Astrocyte of the spinal cord (primary cell): ENCODE data around the gene TSBP1.

Experiments used
- DNase-seq: peaks from one replicate; pipeline ENCODE4 v3.0.0; 2011; ENCODE audit warnings: low read depth, low spot score
- H3K4me3 ChIP-seq: 2 replicates; pipeline ENCODE4 v1.5.1; 2011; ENCODE audit warnings: low read depth, mild to moderate bottlenecking, low read length, moderate library complexity
- in situ Hi-C: cut with HindIII; loops from 2 replicates; pipeline ENCODE4 v1.10.0; 2017; ENCODE audit warnings: low sequenced_read_pairs
- TF ChIP-seq, protein P1 (sequence below): IDR thresholded peaks from 2 replicates; pipeline ENCODE4 v1.5.1; 2012; ENCODE audit warnings: low read depth, mild to moderate bottlenecking, low read length, inconsistent platforms

Gene TSBP1

DNA sequence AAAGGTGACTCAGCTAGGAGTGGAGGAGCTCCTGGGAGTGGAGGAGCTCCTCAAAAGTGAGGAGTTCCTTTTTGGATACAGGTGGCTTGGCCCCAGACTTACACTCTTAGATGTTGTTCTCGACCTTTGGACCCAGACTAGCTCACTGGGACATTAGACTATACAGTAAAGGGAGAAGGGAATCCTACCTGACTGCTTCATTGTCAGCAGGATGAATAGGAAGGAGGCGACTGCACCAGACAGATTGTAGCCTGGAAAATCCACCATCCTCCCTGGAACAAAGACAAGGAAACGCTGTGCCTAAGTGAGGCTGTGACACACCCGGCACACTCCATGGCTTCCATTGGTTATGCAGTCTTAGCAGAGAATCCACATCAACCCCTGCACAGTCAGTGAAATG is 35.2 kb upstream of the TSBP1 start, which contains the start of gene BTNL2:
BTNL2 (minus strand) TSS at position 325 of the 400 bp plus-strand sequence; CDS start at position 267, 58 bp downstream.
- in situ Hi-C loops, result no loop called here
- TF ChIP-seq, protein P1, sequence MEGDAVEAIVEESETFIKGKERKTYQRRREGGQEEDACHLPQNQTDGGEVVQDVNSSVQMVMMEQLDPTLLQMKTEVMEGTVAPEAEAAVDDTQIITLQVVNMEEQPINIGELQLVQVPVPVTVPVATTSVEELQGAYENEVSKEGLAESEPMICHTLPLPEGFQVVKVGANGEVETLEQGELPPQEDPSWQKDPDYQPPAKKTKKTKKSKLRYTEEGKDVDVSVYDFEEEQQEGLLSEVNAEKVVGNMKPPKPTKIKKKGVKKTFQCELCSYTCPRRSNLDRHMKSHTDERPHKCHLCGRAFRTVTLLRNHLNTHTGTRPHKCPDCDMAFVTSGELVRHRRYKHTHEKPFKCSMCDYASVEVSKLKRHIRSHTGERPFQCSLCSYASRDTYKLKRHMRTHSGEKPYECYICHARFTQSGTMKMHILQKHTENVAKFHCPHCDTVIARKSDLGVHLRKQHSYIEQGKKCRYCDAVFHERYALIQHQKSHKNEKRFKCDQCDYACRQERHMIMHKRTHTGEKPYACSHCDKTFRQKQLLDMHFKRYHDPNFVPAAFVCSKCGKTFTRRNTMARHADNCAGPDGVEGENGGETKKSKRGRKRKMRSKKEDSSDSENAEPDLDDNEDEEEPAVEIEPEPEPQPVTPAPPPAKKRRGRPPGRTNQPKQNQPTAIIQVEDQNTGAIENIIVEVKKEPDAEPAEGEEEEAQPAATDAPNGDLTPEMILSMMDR, result no peak
- no peak within 1 kb of the TSS for H3K4me3 ChIP-seq
- DNase-seq, result no peak

DNA sequence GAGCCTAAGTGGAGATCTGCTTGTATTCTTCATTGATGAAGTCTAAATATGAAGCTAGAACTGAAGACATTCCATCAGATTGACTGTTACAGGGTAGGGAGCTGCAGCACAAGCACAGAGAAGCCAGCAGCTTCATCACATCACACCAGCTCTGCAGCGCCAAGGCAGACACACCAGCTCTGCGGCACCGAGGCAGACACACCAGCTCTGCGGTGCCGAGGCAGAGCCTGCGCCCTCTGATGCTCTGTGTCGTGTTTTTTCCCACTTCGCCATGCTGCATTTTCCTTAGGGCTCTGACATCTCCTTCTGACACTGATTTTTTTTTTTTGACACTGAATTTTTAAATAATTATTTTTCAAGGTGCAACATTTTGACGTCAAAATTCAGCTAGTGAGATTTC is 34.5 kb upstream of the TSBP1 start:
- DNase-seq, result no peak
- H3K4me3 ChIP-seq, result no peak overlapping the region
- TF ChIP-seq, protein P1, result no peak
- in situ Hi-C loops, result no loop called here

DNA sequence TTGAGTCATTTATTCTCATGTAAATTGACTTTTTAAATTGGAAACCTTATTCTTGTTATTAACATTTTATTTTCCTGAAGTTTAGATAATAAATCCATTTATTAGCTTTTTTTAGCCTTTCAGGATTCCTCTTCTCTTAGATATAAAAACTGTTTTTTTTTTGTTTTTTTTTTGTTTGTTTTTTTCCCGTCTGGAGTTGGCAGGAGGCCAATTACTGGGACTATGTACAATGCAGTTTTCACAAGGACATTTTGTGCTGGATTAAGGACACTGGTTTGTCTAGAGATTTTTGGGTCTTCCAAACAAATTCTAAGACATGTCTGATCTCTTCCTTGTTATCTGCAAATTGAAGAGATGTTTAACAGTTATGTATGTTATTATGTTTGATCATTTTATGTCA is 34.0 kb upstream of the TSBP1 start:
- no peak overlapping the region for H3K4me3 ChIP-seq
- TF ChIP-seq, protein P1, result no peak
- DNase-seq, result no peak
- in situ Hi-C loops, result no loop called here

DNA sequence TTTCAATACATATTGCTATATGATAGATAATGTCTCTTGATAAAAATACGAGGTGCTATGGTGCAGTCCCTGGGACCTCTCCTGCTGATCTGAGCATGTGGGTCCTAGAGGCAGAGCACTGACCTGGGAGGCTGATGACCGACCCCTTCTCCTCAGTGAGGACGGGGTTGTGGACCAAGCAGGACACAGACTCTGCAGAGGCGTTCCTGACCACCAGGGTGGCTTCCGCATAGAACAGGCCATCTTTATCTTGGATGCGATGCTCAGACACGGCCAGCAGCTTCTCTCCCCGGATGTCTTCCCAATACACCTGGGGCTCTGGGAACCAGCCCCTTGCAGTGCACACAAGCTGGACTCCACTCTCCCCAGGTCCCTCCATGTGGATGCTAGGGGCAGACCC is 31.1 kb upstream of the TSBP1 start:
- in situ Hi-C loops, result no loop called here
- DNase-seq, result no peak
- TF ChIP-seq, protein P1, result no peak
- no peak overlapping the region for H3K4me3 ChIP-seq

DNA sequence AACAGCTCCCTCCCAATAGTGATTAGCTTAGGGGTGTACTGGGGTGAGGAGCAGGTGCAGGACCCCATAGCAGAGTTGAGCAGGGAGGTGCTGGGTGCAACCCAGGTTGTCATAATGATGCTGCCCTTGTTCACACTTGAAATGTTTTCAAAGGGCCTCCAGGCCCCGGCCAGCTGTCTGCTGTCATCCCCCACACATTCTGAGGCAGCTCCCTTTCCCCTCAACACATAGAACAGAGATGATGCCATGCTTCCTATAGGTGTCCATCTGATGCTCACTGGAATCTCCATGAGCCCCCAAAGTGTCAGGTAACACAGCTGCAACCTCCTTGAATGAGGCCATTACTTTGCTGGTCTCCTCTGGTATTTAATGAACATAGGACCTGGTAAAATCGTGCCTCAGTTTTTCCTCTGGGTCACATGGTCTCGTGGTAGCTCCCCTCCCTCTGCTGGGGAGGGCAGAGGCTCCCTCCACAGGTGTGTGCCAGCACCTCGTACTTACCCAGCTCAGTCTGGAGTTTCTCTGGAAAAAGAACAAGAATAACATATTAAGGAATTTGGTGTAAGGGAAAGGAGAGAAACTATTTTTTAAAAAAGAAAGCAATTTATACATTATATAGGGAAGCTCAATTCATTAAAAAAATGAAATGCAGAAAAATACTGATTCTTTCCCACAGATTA is 29.7 kb upstream of the TSBP1 start:
- no peak overlapping the region for H3K4me3 ChIP-seq
- in situ Hi-C loops, result no loop called here
- no peak for DNase-seq
- TF ChIP-seq, protein P1, result no peak

DNA sequence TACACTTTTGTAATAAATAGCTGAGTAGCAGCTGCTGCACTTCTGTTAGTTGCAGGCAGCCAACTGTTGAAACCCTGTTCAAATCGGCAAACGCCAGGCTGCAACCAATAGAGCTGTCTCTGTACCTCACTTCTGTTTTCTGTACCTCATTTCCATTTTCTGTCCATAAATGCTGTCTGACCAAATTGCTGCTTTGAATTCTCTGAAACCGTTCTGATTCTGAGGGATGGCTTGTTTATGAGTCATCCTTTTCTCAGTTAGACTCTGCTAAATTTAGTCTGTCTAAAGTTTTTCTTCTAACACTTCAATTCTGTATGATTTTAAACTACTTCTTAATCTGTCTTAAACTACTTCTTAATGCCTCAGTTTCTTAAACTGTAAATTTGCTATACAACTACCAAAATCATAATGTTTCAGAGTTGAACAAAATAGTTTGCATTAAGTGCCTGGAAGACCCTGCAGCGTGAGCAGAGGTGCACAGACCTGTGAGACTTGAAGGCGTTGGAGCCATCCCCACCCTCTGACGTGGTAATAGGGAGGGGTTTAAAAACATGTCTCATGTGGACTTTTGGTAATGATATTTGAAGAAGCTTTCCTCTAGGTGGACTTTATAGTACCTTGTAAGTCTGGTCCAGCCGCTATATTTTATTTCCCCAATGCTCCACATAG is 25.7 kb upstream of the TSBP1 start:
- in situ Hi-C loops, result no loop called here
- TF ChIP-seq, protein P1, result no peak
- no peak for DNase-seq
- no peak overlapping the region for H3K4me3 ChIP-seq
